Common myeloid progenitor, CD34-positive (primary cell): ENCODE data around the gene ALKBH2.

Experiments used
- CTCF ChIA-PET: fragments of 350-600 bp; sonication (Branson Sonifier 250); formaldehyde crosslinking; loops from one replicate; lab custom pipeline; 2021; ENCODE audit warnings: antibody characterized with exemption; lab: Charles Lee
- POLR2A ChIA-PET: fragments of 350-600 bp; sonication (Branson Sonifier 250); formaldehyde crosslinking; loops from one replicate; lab custom pipeline; 2021; ENCODE audit warnings: antibody characterized with exemption; lab: Charles Lee
- DNase-seq, 3 donors: peaks; one replicate each; pipeline versions ENCODE4 v3.0.0 to v3.0.0-alpha.2; 2013
- H3K27ac ChIP-seq, 2 experiments: 1 replicate in 1 of 2; 2 replicates in 1 of 2; pipeline ENCODE4 v1.7.0; 2013; ENCODE audit warnings: inconsistent platforms in 2 of 2, low read length in 2 of 2, mild to moderate bottlenecking in 2 of 2, low read depth in 1 of 2, moderate library complexity in 1 of 2; ENCODE audit not compliant: severe bottlenecking in 2 of 2, insufficient read depth in 1 of 2, poor library complexity in 1 of 2
- H3K27me3 ChIP-seq, 5 experiments: replicated peaks in 2 of 5; 1 replicate in 3 of 5; 2 replicates in 2 of 5; pipeline versions ENCODE4 v1.6.1 to v1.7.0; 2013; ENCODE audit warnings: low read length in 4 of 5, mild to moderate bottlenecking in 2 of 5, moderate library complexity in 2 of 5, inconsistent platforms in 1 of 5; ENCODE audit not compliant: insufficient read depth in 5 of 5, control insufficient read depth in 4 of 5
- H3K36me3 ChIP-seq, 4 experiments: 1 replicate in 2 of 4; 2 replicates in 2 of 4; pipeline versions ENCODE4 v1.6.1 to v1.7.0; 2013; ENCODE audit warnings: low read length in 3 of 4, control low read depth in 1 of 4, mild to moderate bottlenecking in 1 of 4; ENCODE audit not compliant: control insufficient read depth in 4 of 4, insufficient read depth in 4 of 4
- H3K4me1 ChIP-seq, 4 experiments: 1 replicate in 3 of 4; 2 replicates in 1 of 4; pipeline versions ENCODE4 v1.6.1 to v1.7.1; 2013; ENCODE audit warnings: low read length in 3 of 4, mild to moderate bottlenecking in 3 of 4, control low read depth in 1 of 4, inconsistent platforms in 1 of 4, moderate library complexity in 1 of 4; ENCODE audit not compliant: control insufficient read depth in 4 of 4, insufficient read depth in 4 of 4; ENCODE audit errors: control extremely low read depth in 1 of 4
- H3K4me3 ChIP-seq, 7 experiments: 1 replicate in 4 of 7; 2 replicates in 3 of 7; pipeline versions ENCODE4 v1.5.1 to v1.7.0; 2013; ENCODE audit warnings: mild to moderate bottlenecking in 7 of 7, low read length in 6 of 7, moderate library complexity in 6 of 7, inconsistent platforms in 2 of 7, low read depth in 2 of 7, control low read depth in 1 of 7; ENCODE audit not compliant: insufficient read depth in 4 of 7, control insufficient read depth in 1 of 7; ENCODE audit errors: extremely low read depth in 1 of 7
- H3K9me3 ChIP-seq, 5 experiments: 1 replicate in 4 of 5; 2 replicates in 1 of 5; pipeline versions ENCODE4 v1.6.1 to v1.7.1; 2013; ENCODE audit warnings: low read length in 4 of 5, mild to moderate bottlenecking in 2 of 5, inconsistent platforms in 1 of 5, low read depth in 1 of 5, moderate library complexity in 1 of 5; ENCODE audit not compliant: control insufficient read depth in 4 of 5, insufficient read depth in 2 of 5; ENCODE audit errors: control extremely low read depth in 1 of 5
- WGBS: methylation state at CpG from one replicate; pipeline ENCODE4 v1.1.5; 2013; ENCODE audit not compliant: insufficient coverage; 5-methylcytosine and 5-hydroxymethylcytosine counted together

The ALKBH2 gene

GRCh38 chr12:109121346-109121880 lies 28.1 kb upstream of the ALKBH2 start:
- CTCF ChIA-PET, result no interaction called here

DNA sequence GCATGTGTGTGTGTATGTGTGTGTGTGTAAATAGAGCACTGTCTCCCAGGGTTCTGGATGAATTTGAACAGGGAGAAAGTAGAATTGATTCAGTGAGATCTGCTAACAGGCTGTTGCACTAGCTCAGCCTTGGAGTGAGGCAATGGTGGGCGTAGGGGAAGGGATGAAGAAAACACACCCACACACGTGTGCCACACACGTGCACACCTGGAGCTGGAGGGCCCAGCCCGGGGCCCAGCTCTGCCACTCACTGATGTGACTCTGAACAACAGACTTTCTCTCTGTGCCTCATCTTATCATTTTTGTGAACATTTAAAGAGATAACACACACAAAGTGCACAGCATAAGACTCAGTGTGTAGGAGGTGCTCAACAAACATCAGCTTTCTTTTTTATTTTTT lies 27.3 kb upstream of the ALKBH2 start:
- WGBS, result 75% methylated on average over 3 of the region's 4 CpGs
- POLR2A ChIA-PET, result interaction anchor here (0.6 kb wide), 1 partner anchor 1330 kb away, joined by 3 read pairs; the partner anchor contains the start of gene ARPC3
- DNase-seq, result no peak
- CTCF ChIA-PET, result interaction anchor here (1.0 to 1.7 kb wide), 2 partner anchors 9 to 11 kb away, joined by 3 to 5 read pairs; no protein-coding TSS in a partner anchor
- no peak overlapping the region for H3K4me3 ChIP-seq
- no peak overlapping the region for H3K27ac ChIP-seq
- no peaks in the 10 kb centered on the region for H3K9me3 ChIP-seq
- no peaks in the 10 kb centered on the region for H3K36me3 ChIP-seq
- peaks cover 5 to 12% (median 9%) of the 10 kb centered on the region in 4 experiments for H3K4me1 ChIP-seq
- no peaks in the 10 kb centered on the region for H3K27me3 ChIP-seq

More at GRCh38 chr12:109121346-109121880, 28.1 kb upstream of the ALKBH2 start:
- POLR2A ChIA-PET, result no interaction called here
- DNase-seq, result no peak
- Histone ChIP-seq H3K27me3 (no peaks in the 10 kb centered on the region), H3K36me3 (no peaks in the 10 kb centered on the region), H3K9me3 (no peaks in the 10 kb centered on the region), H3K4me1 (peaks cover 0 to 3% (median 1%) of the 10 kb centered on the region in 4 experiments), H3K27ac (no peak overlapping the region), H3K4me3 (no peak overlapping the region)
- 100% methylated on average over 2 of the region's 3 CpGs for WGBS

- H3K27ac ChIP-seq, result no peak overlapping the region
- no peaks in the 10 kb centered on the region for H3K36me3 ChIP-seq
- 100% methylated on average over 1 of the region's 2 CpGs for WGBS
- DNase-seq, result no peak
- H3K4me1 ChIP-seq, result peaks cover 5 to 16% (median 11%) of the 10 kb centered on the region in 4 experiments
- ChIA-PET POLR2A (no interaction called here), CTCF (interaction anchor here (0.9 to 1.7 kb wide), 5 partner anchors 8 to 265 kb away, joined by 3 to 5 read pairs (median 3); no protein-coding TSS in a partner anchor)
- H3K4me3 ChIP-seq, result no peak overlapping the region
- H3K27me3 ChIP-seq, result no peaks in the 10 kb centered on the region
- no peaks in the 10 kb centered on the region for H3K9me3 ChIP-seq
Measured at GRCh38 chr12:109120095-109120494, 26.8 kb upstream of the ALKBH2 start.

GRCh38 chr12:109116611-109116949 lies 23.3 kb upstream of the ALKBH2 start:
- POLR2A ChIA-PET, result no interaction called here
- H3K36me3 ChIP-seq, result peaks cover 0 to 2% (median 0%) of the 10 kb centered on the region in 4 experiments
- CTCF ChIA-PET, result interaction anchor here (0.7 to 1.6 kb wide), 3 partner anchors 18 to 269 kb away, joined by 3 to 4 read pairs (median 3); no protein-coding TSS in a partner anchor
- no peaks in the 10 kb centered on the region for H3K27me3 ChIP-seq
- no peak for DNase-seq
- H3K4me3 ChIP-seq, result no peak overlapping the region
- H3K27ac ChIP-seq, result no peak overlapping the region
- 85% methylated on average over 11 of the region's 12 CpGs for WGBS
- peaks cover 5 to 24% (median 14%) of the 10 kb centered on the region in 4 experiments for H3K4me1 ChIP-seq
- no peaks in the 10 kb centered on the region for H3K9me3 ChIP-seq

DNA sequence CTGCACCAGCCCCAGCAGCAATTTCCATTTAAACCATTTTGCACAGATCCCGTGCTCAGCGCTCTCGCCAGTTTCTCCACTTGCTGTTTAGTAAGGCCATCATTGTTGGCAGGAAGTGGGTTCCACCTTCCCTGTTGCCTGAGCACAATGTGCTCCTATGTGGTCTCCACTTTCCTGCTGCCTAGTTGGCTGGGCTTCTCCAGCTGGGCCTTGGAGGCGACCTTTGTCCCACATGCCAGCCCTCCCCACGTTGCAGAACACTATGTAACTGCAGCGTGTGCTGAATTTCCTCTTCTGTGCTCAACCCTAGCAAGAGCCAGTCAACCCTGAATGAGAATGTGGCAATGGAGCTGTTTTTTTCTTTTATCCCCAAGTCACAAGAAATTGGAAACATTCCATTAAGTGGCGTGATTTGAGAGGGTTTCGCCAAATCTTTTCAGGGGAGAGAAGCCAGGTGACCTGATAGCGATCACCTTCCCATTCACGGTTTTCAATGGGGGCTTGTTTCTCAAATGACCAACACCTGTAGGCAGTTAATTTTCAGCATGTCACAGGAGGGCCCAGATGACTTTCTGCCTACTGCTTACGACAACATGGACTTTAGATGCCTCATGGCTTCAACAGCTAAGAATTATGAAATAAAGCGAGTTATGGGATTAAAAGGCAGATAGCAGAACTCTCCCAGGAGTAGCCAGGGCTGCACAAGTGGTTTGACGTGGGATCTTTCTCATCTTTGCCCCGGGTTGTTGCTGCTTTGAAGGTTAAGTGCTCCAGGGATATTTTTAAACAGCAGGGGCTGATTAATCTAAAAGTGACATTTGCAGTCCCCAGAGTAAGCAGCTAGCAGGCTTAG lies 22.7 kb upstream of the ALKBH2 start, which contains the start of gene ACACB:
TSS of gene ACACB (plus strand) at position 830 of the 853 bp plus-strand sequence. CDS start 22,819 bp downstream, outside the sequence.
- Histone ChIP-seq H3K9me3 (no peaks in the 10 kb centered on the region), H3K4me3 (peak within 1 kb of the TSS in 3 of 7 experiments; percentile 22 to 52 (median 45)), H3K27me3 (no peaks in the 10 kb centered on the region), H3K4me1 (peaks cover 5 to 26% (median 15%) of the 10 kb centered on the region in 4 experiments), H3K36me3 (peaks cover 0 to 7% (median 0%) of the 10 kb centered on the region in 4 experiments), H3K27ac (no peak within 1 kb of the TSS)
- WGBS, result 34% methylated on average over 11 of the region's 14 CpGs
- ChIA-PET POLR2A (no interaction called here), CTCF (interaction anchor here (0.9 to 1.6 kb wide), 2 partner anchors 45 to 269 kb away, joined by 3 to 4 read pairs; no protein-coding TSS in a partner anchor)
- DNase-seq, result peak in 2 of 3 donors; percentile 48 to 57

DNA sequence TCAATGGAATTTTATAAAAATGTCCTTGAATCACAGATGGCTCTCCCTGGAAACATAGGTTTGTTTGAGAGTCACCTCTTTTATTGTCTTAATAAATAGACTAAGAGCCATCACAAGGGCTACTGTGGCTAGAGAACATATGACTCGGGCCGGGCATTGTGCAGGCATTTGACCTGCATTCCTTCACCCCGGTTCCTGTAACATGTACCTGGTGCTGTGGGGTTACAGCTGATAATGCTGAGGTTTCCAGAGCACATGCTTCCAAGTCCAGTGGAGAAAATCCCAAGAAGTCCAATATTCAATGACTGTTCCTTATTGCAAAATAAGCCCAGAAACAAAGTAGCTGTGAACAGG lies 22.1 kb upstream of the ALKBH2 start:
- ChIA-PET POLR2A (no interaction called here), CTCF (interaction anchor here (0.8 to 1.6 kb wide), 2 partner anchors 15 to 270 kb away, joined by 4 read pairs; no protein-coding TSS in a partner anchor)
- H3K4me3 ChIP-seq, result peak overlapping the region in 3 of 7 experiments; percentile 22 to 52 (median 45)
- no peak overlapping the region for H3K27ac ChIP-seq
- H3K36me3 ChIP-seq, result peaks cover 0 to 7% (median 0%) of the 10 kb centered on the region in 4 experiments
- no peaks in the 10 kb centered on the region for H3K27me3 ChIP-seq
- peaks cover 5 to 26% (median 15%) of the 10 kb centered on the region in 4 experiments for H3K4me1 ChIP-seq
- 84% methylated on average over 3 of the region's 3 CpGs for WGBS
- DNase-seq, result no peak
- H3K9me3 ChIP-seq, result no peaks in the 10 kb centered on the region
